HepG2 (cell line): ENCODE measurements around the gene TAF6. TPM values are rescaled to one million over a fixed set of nuclear protein-coding genes. Genes with fewer than 3 reads are reported as not detected.

ENCODE experiments used
- BATF2 ChIP-seq: sonication (generic); formaldehyde crosslinking; IDR thresholded peaks from 2 replicates; pipeline ENCODE4 v1.8.0; 2022; ENCODE audit warnings: mild to moderate bottlenecking, missing genetic modification reagents, moderate library complexity
- CBFB ChIP-seq: sonication (generic); formaldehyde crosslinking; IDR thresholded peaks from 2 replicates; pipeline ENCODE4 v1.4.0; 2020; ENCODE audit warnings: missing genetic modification reagents
- ELF1 ChIP-seq: sonication (generic); formaldehyde crosslinking; IDR thresholded peaks from 2 replicates; pipeline ENCODE4 v1.4.0; 2020; ENCODE audit warnings: missing genetic modification reagents
- NFYC ChIP-seq: IDR thresholded peaks from 2 replicates; pipeline ENCODE4 v1.6.1; 2016; ENCODE audit warnings: missing genetic modification reagents, missing compliant biosample characterization
- RARG ChIP-seq: sonication (generic); formaldehyde crosslinking; IDR thresholded peaks from 2 replicates; pipeline ENCODE4 v1.4.0; 2020; ENCODE audit warnings: low read depth, mild to moderate bottlenecking, missing genetic modification reagents
- THAP7 ChIP-seq: sonication (generic); formaldehyde crosslinking; IDR thresholded peaks from 2 replicates; pipeline ENCODE4 v1.8.1; 2023; ENCODE audit warnings: mild to moderate bottlenecking, missing genetic modification reagents
- TOPORS ChIP-seq: sonication (generic); formaldehyde crosslinking; IDR thresholded peaks from 2 replicates; pipeline ENCODE4 v1.8.0; 2023; ENCODE audit warnings: mild to moderate bottlenecking, missing genetic modification reagents
- ZBTB14 ChIP-seq: sonication (generic); formaldehyde crosslinking; IDR thresholded peaks from 2 replicates; pipeline ENCODE4 v1.4.0; 2020; ENCODE audit warnings: missing genetic modification reagents
- ZNF230 ChIP-seq: sonication (generic); formaldehyde crosslinking; IDR thresholded peaks from 2 replicates; pipeline ENCODE4 v1.4.0; 2020; ENCODE audit warnings: mild to moderate bottlenecking, missing genetic modification reagents
- ZNF275 ChIP-seq: sonication (generic); formaldehyde crosslinking; IDR thresholded peaks from 2 replicates; pipeline ENCODE4 v1.8.0; 2022; ENCODE audit warnings: missing genetic modification reagents, mild to moderate bottlenecking, inconsistent platforms, borderline replicate concordance
- ZNF318 ChIP-seq: sonication (generic); formaldehyde crosslinking; IDR thresholded peaks from 2 replicates; pipeline ENCODE4 v1.4.0; 2020; ENCODE audit warnings: mild to moderate bottlenecking, missing genetic modification reagents
- ZNF501 ChIP-seq: sonication (generic); formaldehyde crosslinking; IDR thresholded peaks from 2 replicates; pipeline ENCODE4 v1.5.1; 2020; ENCODE audit warnings: mild to moderate bottlenecking, moderate library complexity, missing genetic modification reagents
- ZNF614 ChIP-seq: IDR thresholded peaks from 2 replicates; pipeline ENCODE4 v1.6.1; 2018; ENCODE audit warnings: missing biosample characterization, missing genetic modification reagents, inconsistent platforms, borderline replicate concordance
- ZNF709 ChIP-seq: sonication (generic); formaldehyde crosslinking; IDR thresholded peaks from 2 replicates; pipeline ENCODE4 v1.5.0; 2020; ENCODE audit warnings: mild to moderate bottlenecking, missing genetic modification reagents
- ZNF788 ChIP-seq: sonication (generic); formaldehyde crosslinking; IDR thresholded peaks from 2 replicates; pipeline ENCODE4 v1.5.0; 2020; ENCODE audit warnings: mild to moderate bottlenecking, missing genetic modification reagents, borderline replicate concordance
- ZNF891 ChIP-seq: sonication (generic); formaldehyde crosslinking; IDR thresholded peaks from 2 replicates; pipeline ENCODE4 v1.5.0; 2020; ENCODE audit warnings: mild to moderate bottlenecking, missing genetic modification reagents
- polyA plus RNA-seq, 8 experiments: library from polyadenylated mRNA; depleted of rRNA in 3 of 8; stranded (reverse) in 7 of 8; unstranded in 1 of 8; fragments of >200 nt; fragmentation: Illumina TruSeq in 4 of 8; extraction: Trizol in 4 of 8; gene quantifications; 2 replicates each; pipeline versions ENCODE4 v1.2.1 to v1.2.3, GENCODE V29; 2011 to 2016; ENCODE audit warnings: low read depth in 4 of 8, missing spikeins in 1 of 8, mixed read lengths in 1 of 8; ENCODE audit not compliant: insufficient read depth in 1 of 8
- total RNA-seq, 5 experiments: library from RNA; depleted of rRNA; stranded (reverse); fragments of >200 nt; fragmentation: Illumina TruSeq; extraction: Trizol; gene quantifications; 2 replicates each; pipeline ENCODE4 v1.2.3, GENCODE V29; 2016; ENCODE audit warnings: low read depth in 1 of 5

Gene TAF6
- total and polyA plus RNA-seq, 2 of the 13 experiments (the other 11 are each of a cell fraction or from before 2014, with no cell fraction given), result 12.9 to 18.8 TPM

- TF ChIP-seq NFYC (CRISPR knock-in tag) (no peak), THAP7 (CRISPR knock-in tag) (no peak; the same call in 1 of the 2 replicates), ZNF614 (CRISPR knock-in tag) (no peak; the same call in 1 of the 2 replicates), ZNF891 (CRISPR knock-in tag) (no peak; the same call in 1 of the 2 replicates), ZBTB14 (CRISPR knock-in tag) (peak; percentile 55; the same call in 1 of the 2 replicates), ZNF318 (CRISPR knock-in tag) (no peak), BATF2 (CRISPR knock-in tag) (peak; percentile 72), ZNF709 (CRISPR knock-in tag) (no peak), ZNF788 (peak; percentile 4; the same call in 1 of the 2 replicates), ZNF275 (CRISPR knock-in tag) (no peak), CBFB (CRISPR knock-in tag) (no peak), TOPORS (CRISPR knock-in tag) (0 out of 2 replicates have a peak, but pooled peaks have one; percentile 33), RARG (CRISPR knock-in tag) (no peak), ELF1 (CRISPR knock-in tag) (no peak), ZNF230 (no peak), ZNF501 (CRISPR knock-in tag) (no peak)
Observed at GRCh38 chr7:100126931-100127865, 8.0 kb upstream of the TAF6 start, which contains the start of gene MBLAC1 (continued).
